ENCODE measurements around the gene BMP3.

The BMP3 gene, protein sequence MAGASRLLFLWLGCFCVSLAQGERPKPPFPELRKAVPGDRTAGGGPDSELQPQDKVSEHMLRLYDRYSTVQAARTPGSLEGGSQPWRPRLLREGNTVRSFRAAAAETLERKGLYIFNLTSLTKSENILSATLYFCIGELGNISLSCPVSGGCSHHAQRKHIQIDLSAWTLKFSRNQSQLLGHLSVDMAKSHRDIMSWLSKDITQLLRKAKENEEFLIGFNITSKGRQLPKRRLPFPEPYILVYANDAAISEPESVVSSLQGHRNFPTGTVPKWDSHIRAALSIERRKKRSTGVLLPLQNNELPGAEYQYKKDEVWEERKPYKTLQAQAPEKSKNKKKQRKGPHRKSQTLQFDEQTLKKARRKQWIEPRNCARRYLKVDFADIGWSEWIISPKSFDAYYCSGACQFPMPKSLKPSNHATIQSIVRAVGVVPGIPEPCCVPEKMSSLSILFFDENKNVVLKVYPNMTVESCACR

GRCh38 chr4:81030061-81030980, at the start of gene BMP3:
TSS of gene BMP3 (plus strand) at chr4:81030708. CDS start at chr4:81031285, 577 bp downstream.
- TF ChIP-seq, protein P1, sequence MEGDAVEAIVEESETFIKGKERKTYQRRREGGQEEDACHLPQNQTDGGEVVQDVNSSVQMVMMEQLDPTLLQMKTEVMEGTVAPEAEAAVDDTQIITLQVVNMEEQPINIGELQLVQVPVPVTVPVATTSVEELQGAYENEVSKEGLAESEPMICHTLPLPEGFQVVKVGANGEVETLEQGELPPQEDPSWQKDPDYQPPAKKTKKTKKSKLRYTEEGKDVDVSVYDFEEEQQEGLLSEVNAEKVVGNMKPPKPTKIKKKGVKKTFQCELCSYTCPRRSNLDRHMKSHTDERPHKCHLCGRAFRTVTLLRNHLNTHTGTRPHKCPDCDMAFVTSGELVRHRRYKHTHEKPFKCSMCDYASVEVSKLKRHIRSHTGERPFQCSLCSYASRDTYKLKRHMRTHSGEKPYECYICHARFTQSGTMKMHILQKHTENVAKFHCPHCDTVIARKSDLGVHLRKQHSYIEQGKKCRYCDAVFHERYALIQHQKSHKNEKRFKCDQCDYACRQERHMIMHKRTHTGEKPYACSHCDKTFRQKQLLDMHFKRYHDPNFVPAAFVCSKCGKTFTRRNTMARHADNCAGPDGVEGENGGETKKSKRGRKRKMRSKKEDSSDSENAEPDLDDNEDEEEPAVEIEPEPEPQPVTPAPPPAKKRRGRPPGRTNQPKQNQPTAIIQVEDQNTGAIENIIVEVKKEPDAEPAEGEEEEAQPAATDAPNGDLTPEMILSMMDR (IDR thresholded peaks at IDR 0.05; ENCODE audit: control insufficient read depth, extremely low read depth, insufficient read depth) = no peak
- H3K4me3 ChIP-seq (ENCODE audit: low read depth, low read length) = peak within 1 kb of the TSS; percentile 10
- DNase-seq (ENCODE audit: low read depth) = no peak

GRCh38 chr4:80986011-80986410, 44.5 kb upstream of the BMP3 start:
- DNase-seq (ENCODE audit: low read depth) = no peak
- TF ChIP-seq, protein P1 (IDR thresholded peaks at IDR 0.05; ENCODE audit: control insufficient read depth, extremely low read depth, insufficient read depth) = no peak
- no peak overlapping the region for H3K4me3 ChIP-seq (ENCODE audit: low read depth, low read length)

- H3K4me3 ChIP-seq (ENCODE audit: low read depth, low read length) = no peak overlapping the region
- TF ChIP-seq, protein P1 (IDR thresholded peaks at IDR 0.05; ENCODE audit: control insufficient read depth, extremely low read depth, insufficient read depth) = peak; percentile 57
- peak; percentile 59 for DNase-seq (ENCODE audit: low read depth)
Observed at GRCh38 chr4:80989921-80990544, 40.5 kb upstream of the BMP3 start.

GRCh38 chr4:80990851-80991250, 39.7 kb upstream of the BMP3 start:
- TF ChIP-seq, protein P1 (IDR thresholded peaks at IDR 0.05; ENCODE audit: control insufficient read depth, extremely low read depth, insufficient read depth) = no peak
- DNase-seq (ENCODE audit: low read depth) = no peak
- H3K4me3 ChIP-seq (ENCODE audit: low read depth, low read length) = no peak overlapping the region

- TF ChIP-seq, protein P1 (IDR thresholded peaks at IDR 0.05; ENCODE audit: control insufficient read depth, extremely low read depth, insufficient read depth) = no peak
- H3K4me3 ChIP-seq (ENCODE audit: low read depth, low read length) = no peak overlapping the region
- DNase-seq (ENCODE audit: low read depth) = no peak
Observed at GRCh38 chr4:80999943-81000342, 30.6 kb upstream of the BMP3 start.

GRCh38 chr4:81003597-81004111, 26.9 kb upstream of the BMP3 start:
- H3K4me3 ChIP-seq (ENCODE audit: low read depth, low read length) = no peak overlapping the region
- no peak for DNase-seq (ENCODE audit: low read depth)
- TF ChIP-seq, protein P1 (IDR thresholded peaks at IDR 0.05; ENCODE audit: control insufficient read depth, extremely low read depth, insufficient read depth) = no peak

Data from LNCaP clone FGC (cell line).